Measurements from ENCODE around the gene SV2C.

The SV2C gene

GRCh38 chr5:76273206-76273885 is 190.2 kb downstream of the SV2C start:
- no peak overlapping the region for H4K8ac ChIP-seq (ENCODE audit: low read depth, low read length)
- no CpG with 5 or more reads among the region's 8 CpGs for WGBS (ENCODE audit: extremely low coverage, insufficient coverage, insufficient read length)
- no peak overlapping the region for H4K91ac ChIP-seq (ENCODE audit: low read depth, low read length)
- no peak overlapping the region for H2BK120ac ChIP-seq (ENCODE audit: insufficient read depth, low read length, poor library complexity)
- H4K12ac ChIP-seq (ENCODE audit: low read depth, low read length) = no peak overlapping the region
- H3K79me1 ChIP-seq (ENCODE audit: low read length) = no peaks in the 10 kb centered on the region
- H3K27ac ChIP-seq (ENCODE audit: low read depth, low read length) = no peak overlapping the region
- no peak overlapping the region for H3K23ac ChIP-seq (ENCODE audit: low read length)
- H3K27me3 ChIP-seq (ENCODE audit: insufficient read depth, low read length) = no peaks in the 10 kb centered on the region
- no peak overlapping the region for H2AFZ ChIP-seq (ENCODE audit: insufficient read depth, low read length, poor library complexity)
- H3K36me3 ChIP-seq (ENCODE audit: control insufficient read depth in 1 of 2, insufficient read depth in 2 of 2, low read length in 2 of 2) = no peaks in the 10 kb centered on the region
- H2BK12ac ChIP-seq (ENCODE audit: low read length) = no peak overlapping the region
- no peak overlapping the region for H3K4ac ChIP-seq (ENCODE audit: low read depth, low read length)
- peak in 1 of 2 donors; percentile 9 for DNase-seq
- no peak overlapping the region for H3K9ac ChIP-seq (ENCODE audit: low read length)
- no peak overlapping the region for H3K4me2 ChIP-seq (ENCODE audit: low read length)
- peaks cover 0 to 2% of the 10 kb centered on the region in 2 experiments for H3K4me1 ChIP-seq (ENCODE audit: control insufficient read depth in 1 of 2, insufficient read depth in 2 of 2, low read length in 2 of 2)
- H2AK5ac ChIP-seq (ENCODE audit: low read length) = no peak overlapping the region
- H3K4me3 ChIP-seq (ENCODE audit: low read depth, low read length) = no peak overlapping the region
- no peaks in the 10 kb centered on the region for H3K9me3 ChIP-seq (ENCODE audit: insufficient read depth, low read depth, low read length)
- H3K79me2 ChIP-seq (ENCODE audit: control insufficient read depth, insufficient read depth, low read length, poor library complexity) = no peaks in the 10 kb centered on the region
- no peak overlapping the region for H2BK5ac ChIP-seq (ENCODE audit: low read depth, low read length, poor library complexity)
- H3K18ac ChIP-seq (ENCODE audit: low read length) = no peak overlapping the region
- no peak overlapping the region for H3K14ac ChIP-seq (ENCODE audit: low read length)

GRCh38 chr5:76274571-76274970 is 191.4 kb downstream of the SV2C start:
- Histone ChIP-seq H3K4me2 (ENCODE audit: low read length) (no peak overlapping the region), H3K79me2 (ENCODE audit: control insufficient read depth, insufficient read depth, low read length, poor library complexity) (no peaks in the 10 kb centered on the region), H2AFZ (ENCODE audit: insufficient read depth, low read length, poor library complexity) (no peak overlapping the region), H3K27ac (ENCODE audit: low read depth, low read length) (no peak overlapping the region), H3K4me3 (ENCODE audit: low read depth, low read length) (no peak overlapping the region), H4K8ac (ENCODE audit: low read depth, low read length) (no peak overlapping the region), H3K23ac (ENCODE audit: low read length) (no peak overlapping the region), H2BK120ac (ENCODE audit: insufficient read depth, low read length, poor library complexity) (no peak overlapping the region), H3K18ac (ENCODE audit: low read length) (no peak overlapping the region), H3K79me1 (ENCODE audit: low read length) (no peaks in the 10 kb centered on the region), H3K4ac (ENCODE audit: low read depth, low read length) (no peak overlapping the region), H4K91ac (ENCODE audit: low read depth, low read length) (no peak overlapping the region), H3K9ac (ENCODE audit: low read length) (no peak overlapping the region), H2BK5ac (ENCODE audit: low read depth, low read length, poor library complexity) (no peak overlapping the region), H3K27me3 (ENCODE audit: insufficient read depth, low read length) (no peaks in the 10 kb centered on the region), H2AK5ac (ENCODE audit: low read length) (no peak overlapping the region), H3K9me3 (ENCODE audit: insufficient read depth, low read depth, low read length) (no peaks in the 10 kb centered on the region), H3K36me3 (ENCODE audit: control insufficient read depth in 1 of 2, insufficient read depth in 2 of 2, low read length in 2 of 2) (no peaks in the 10 kb centered on the region), H2BK12ac (ENCODE audit: low read length) (no peak overlapping the region), H3K14ac (ENCODE audit: low read length) (no peak overlapping the region), H4K12ac (ENCODE audit: low read depth, low read length) (no peak overlapping the region), H3K4me1 (ENCODE audit: control insufficient read depth in 1 of 2, insufficient read depth in 2 of 2, low read length in 2 of 2) (peaks cover 0 to 2% of the 10 kb centered on the region in 2 experiments)
- DNase-seq = no peak

DNA sequence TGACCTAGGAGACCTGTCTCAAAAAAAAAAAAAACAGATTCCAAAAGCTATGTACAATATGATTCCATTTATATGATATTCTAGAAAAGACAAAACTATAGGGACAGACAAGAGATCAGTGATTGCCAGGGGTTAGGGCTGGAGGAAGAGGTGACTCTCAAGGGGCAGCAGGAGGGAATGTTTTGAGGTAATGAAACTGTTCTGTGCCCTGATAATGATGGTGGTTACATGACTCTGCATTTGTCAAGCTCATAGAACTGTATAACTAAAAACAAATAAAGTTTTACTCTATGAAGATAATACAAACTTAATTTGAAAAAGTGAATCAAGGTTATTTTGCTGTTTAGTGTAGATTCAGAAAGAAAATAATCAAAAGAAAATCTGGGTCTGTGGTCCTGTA is 194.6 kb downstream of the SV2C start:
- H3K4me2 ChIP-seq (ENCODE audit: low read length) = no peak overlapping the region
- no peak overlapping the region for H4K12ac ChIP-seq (ENCODE audit: low read depth, low read length)
- H2BK120ac ChIP-seq (ENCODE audit: insufficient read depth, low read length, poor library complexity) = no peak overlapping the region
- no peak overlapping the region for H3K27ac ChIP-seq (ENCODE audit: low read depth, low read length)
- H4K91ac ChIP-seq (ENCODE audit: low read depth, low read length) = no peak overlapping the region
- no peak overlapping the region for H3K23ac ChIP-seq (ENCODE audit: low read length)
- H3K36me3 ChIP-seq (ENCODE audit: control insufficient read depth in 1 of 2, insufficient read depth in 2 of 2, low read length in 2 of 2) = no peaks in the 10 kb centered on the region
- H2BK12ac ChIP-seq (ENCODE audit: low read length) = no peak overlapping the region
- H3K79me2 ChIP-seq (ENCODE audit: control insufficient read depth, insufficient read depth, low read length, poor library complexity) = no peaks in the 10 kb centered on the region
- H3K4me3 ChIP-seq (ENCODE audit: low read depth, low read length) = no peak overlapping the region
- no peak overlapping the region for H3K18ac ChIP-seq (ENCODE audit: low read length)
- DNase-seq = no peak
- no peaks in the 10 kb centered on the region for H3K79me1 ChIP-seq (ENCODE audit: low read length)
- no peak overlapping the region for H2BK5ac ChIP-seq (ENCODE audit: low read depth, low read length, poor library complexity)
- no peaks in the 10 kb centered on the region for H3K27me3 ChIP-seq (ENCODE audit: insufficient read depth, low read length)
- peaks cover 0 to 2% of the 10 kb centered on the region in 2 experiments for H3K4me1 ChIP-seq (ENCODE audit: control insufficient read depth in 1 of 2, insufficient read depth in 2 of 2, low read length in 2 of 2)
- no peak overlapping the region for H2AK5ac ChIP-seq (ENCODE audit: low read length)
- H3K9ac ChIP-seq (ENCODE audit: low read length) = no peak overlapping the region
- no peak overlapping the region for H3K14ac ChIP-seq (ENCODE audit: low read length)
- no peak overlapping the region for H3K4ac ChIP-seq (ENCODE audit: low read depth, low read length)
- peaks cover 1% of the 10 kb centered on the region for H3K9me3 ChIP-seq (ENCODE audit: insufficient read depth, low read depth, low read length)
- no peak overlapping the region for H4K8ac ChIP-seq (ENCODE audit: low read depth, low read length)
- H2AFZ ChIP-seq (ENCODE audit: insufficient read depth, low read length, poor library complexity) = no peak overlapping the region

GRCh38 chr5:76278261-76278789 is 195.1 kb downstream of the SV2C start:
- Histone ChIP-seq H3K9ac (ENCODE audit: low read length) (no peak overlapping the region), H3K9me3 (ENCODE audit: insufficient read depth, low read depth, low read length) (peaks cover 1% of the 10 kb centered on the region), H2AK5ac (ENCODE audit: low read length) (no peak overlapping the region), H3K18ac (ENCODE audit: low read length) (no peak overlapping the region), H4K8ac (ENCODE audit: low read depth, low read length) (no peak overlapping the region), H3K4me2 (ENCODE audit: low read length) (no peak overlapping the region), H3K14ac (ENCODE audit: low read length) (no peak overlapping the region), H2BK5ac (ENCODE audit: low read depth, low read length, poor library complexity) (no peak overlapping the region), H3K27ac (ENCODE audit: low read depth, low read length) (no peak overlapping the region), H3K27me3 (ENCODE audit: insufficient read depth, low read length) (no peaks in the 10 kb centered on the region), H3K23ac (ENCODE audit: low read length) (no peak overlapping the region), H3K4me1 (ENCODE audit: control insufficient read depth in 1 of 2, insufficient read depth in 2 of 2, low read length in 2 of 2) (peaks cover 0 to 2% of the 10 kb centered on the region in 2 experiments), H2AFZ (ENCODE audit: insufficient read depth, low read length, poor library complexity) (no peak overlapping the region), H2BK120ac (ENCODE audit: insufficient read depth, low read length, poor library complexity) (no peak overlapping the region), H3K79me1 (ENCODE audit: low read length) (no peaks in the 10 kb centered on the region), H3K36me3 (ENCODE audit: control insufficient read depth in 1 of 2, insufficient read depth in 2 of 2, low read length in 2 of 2) (no peaks in the 10 kb centered on the region), H3K4me3 (ENCODE audit: low read depth, low read length) (no peak overlapping the region), H3K4ac (ENCODE audit: low read depth, low read length) (no peak overlapping the region), H3K79me2 (ENCODE audit: control insufficient read depth, insufficient read depth, low read length, poor library complexity) (no peaks in the 10 kb centered on the region), H2BK12ac (ENCODE audit: low read length) (no peak overlapping the region), H4K12ac (ENCODE audit: low read depth, low read length) (no peak overlapping the region), H4K91ac (ENCODE audit: low read depth, low read length) (no peak overlapping the region)
- no CpG with 5 or more reads among the region's 5 CpGs for WGBS (ENCODE audit: extremely low coverage, insufficient coverage, insufficient read length)
- DNase-seq = no peak
